H9 (cell line): ENCODE data around the gene KIAA1614. TPM values are rescaled to one million over a fixed set of nuclear protein-coding genes. Genes with fewer than 3 reads are reported as not detected.

Source experiments
- DNase-seq: peaks from one replicate; pipeline ENCODE4 v3.0.0-alpha.2; 2017
- H2AFZ ChIP-seq: one replicate; pipeline ENCODE4 v1.6.1; 2013; ENCODE audit warnings: mild to moderate bottlenecking, low read length, control low read depth, moderate library complexity
- H2AK5ac ChIP-seq: 2 replicates; pipeline ENCODE4 v1.6.1; 2013; ENCODE audit warnings: low read length, control low read depth, mixed read lengths; ENCODE audit not compliant: insufficient read length
- H2BK120ac ChIP-seq: one replicate; pipeline ENCODE4 v1.6.1; 2013; ENCODE audit warnings: low read depth, mild to moderate bottlenecking, low read length, control low read depth, inconsistent platforms; ENCODE audit not compliant: poor library complexity, severe bottlenecking
- H2BK12ac ChIP-seq: 2 replicates; pipeline ENCODE4 v1.6.1; 2013; ENCODE audit warnings: low read length, control low read depth, mixed read lengths, low read depth; ENCODE audit not compliant: insufficient read length
- H2BK15ac ChIP-seq: 2 replicates; pipeline ENCODE4 v1.6.1; 2013; ENCODE audit warnings: low read depth, low read length, control low read depth
- H2BK20ac ChIP-seq: one replicate; pipeline ENCODE4 v1.6.1; 2013; ENCODE audit warnings: low read depth, mild to moderate bottlenecking, low read length, control low read depth, inconsistent platforms; ENCODE audit not compliant: poor library complexity, severe bottlenecking
- H2BK5ac ChIP-seq: 2 replicates; pipeline ENCODE4 v1.6.1; 2013; ENCODE audit warnings: low read length, control low read depth, mixed read lengths; ENCODE audit not compliant: insufficient read length
- H3K14ac ChIP-seq: 2 replicates; pipeline ENCODE4 v1.6.1; 2013; ENCODE audit warnings: low read length, control low read depth; ENCODE audit not compliant: insufficient read depth
- H3K18ac ChIP-seq: 2 replicates; pipeline ENCODE4 v1.6.1; 2013; ENCODE audit warnings: low read depth, mild to moderate bottlenecking, mixed read lengths, low read length, control low read depth; ENCODE audit not compliant: insufficient read length
- H3K23ac ChIP-seq: 2 replicates; pipeline ENCODE4 v1.6.1; 2013; ENCODE audit warnings: low read length, control low read depth, mixed read lengths, low read depth; ENCODE audit not compliant: insufficient read length
- H3K23me2 ChIP-seq: 2 replicates; pipeline ENCODE4 v1.6.1; 2013; ENCODE audit warnings: low read depth, mild to moderate bottlenecking, mixed read lengths, low read length, control low read depth; ENCODE audit not compliant: insufficient read length, poor library complexity, severe bottlenecking
- H3K27ac ChIP-seq: 2 replicates; pipeline ENCODE4 v1.5.1; 2013; ENCODE audit warnings: low read length, control low read depth, mixed read lengths, low read depth; ENCODE audit not compliant: insufficient read length
- H3K27me3 ChIP-seq: 2 replicates; pipeline ENCODE4 v1.6.1; 2013; ENCODE audit warnings: low read length, control low read depth, inconsistent platforms; ENCODE audit not compliant: insufficient read depth
- H3K4ac ChIP-seq: 2 replicates; pipeline ENCODE4 v1.6.1; 2013; ENCODE audit warnings: low read depth, mild to moderate bottlenecking, control low read depth, inconsistent platforms, low read length, moderate library complexity
- H3K4me1 ChIP-seq: 2 replicates; pipeline ENCODE4 v1.6.1; 2013; ENCODE audit warnings: low read length, control low read depth, inconsistent platforms; ENCODE audit not compliant: insufficient read depth
- H3K4me2 ChIP-seq: 2 replicates; pipeline ENCODE4 v1.6.1; 2013; ENCODE audit warnings: low read length, control low read depth, mixed read lengths; ENCODE audit not compliant: insufficient read length, insufficient read depth
- H3K56ac ChIP-seq: 2 replicates; pipeline ENCODE4 v1.6.1; 2013; ENCODE audit warnings: low read depth, mild to moderate bottlenecking, mixed read lengths, low read length, control low read depth; ENCODE audit not compliant: insufficient read length
- H3K79me1 ChIP-seq: 2 replicates; pipeline ENCODE4 v1.6.1; 2013; ENCODE audit warnings: low read depth, mild to moderate bottlenecking, moderate library complexity, low read length, control low read depth, inconsistent platforms; ENCODE audit not compliant: insufficient read depth, poor library complexity, severe bottlenecking
- H3K79me2 ChIP-seq: 2 replicates; pipeline ENCODE4 v1.6.1; 2013; ENCODE audit warnings: low read length, control low read depth, inconsistent platforms; ENCODE audit not compliant: insufficient read depth
- H3K9ac ChIP-seq: 2 replicates; pipeline ENCODE4 v1.6.1; 2013; ENCODE audit warnings: low read length, control low read depth, mixed read lengths; ENCODE audit not compliant: insufficient read length; ENCODE audit errors: extremely low read depth
- H3K9me3 ChIP-seq: one replicate; pipeline ENCODE4 v1.6.1; 2013; ENCODE audit warnings: low read depth, low read length, inconsistent platforms; ENCODE audit not compliant: control insufficient read depth
- H3T11ph ChIP-seq: one replicate; pipeline ENCODE4 v1.6.1; 2013; ENCODE audit warnings: mild to moderate bottlenecking, low read length, control low read depth, inconsistent platforms
- H4K20me1 ChIP-seq: one replicate; pipeline ENCODE4 v1.6.1; 2013; ENCODE audit not compliant: control insufficient read depth, insufficient read length, insufficient read depth
- H4K5ac ChIP-seq: 2 replicates; pipeline ENCODE4 v1.6.1; 2013; ENCODE audit warnings: low read depth, mild to moderate bottlenecking, mixed read lengths, low read length, control low read depth; ENCODE audit not compliant: insufficient read length
- H4K8ac ChIP-seq: replicated peaks from 2 replicates; pipeline ENCODE4 v1.6.1; 2013; ENCODE audit warnings: low read length, control low read depth, mixed read lengths, low read depth; ENCODE audit not compliant: insufficient read length
- H4K91ac ChIP-seq: 2 replicates; pipeline ENCODE4 v1.6.1; 2013; ENCODE audit warnings: low read depth, mild to moderate bottlenecking, moderate library complexity, mixed read lengths, low read length, control low read depth; ENCODE audit not compliant: insufficient read length
- H3K27ac Mint-ChIP-seq, 3 experiments: 2 replicates in 2 of 3; 3 replicates in 1 of 3; pipeline ENCODE4 v1.8.0; 2020 to 2021; ENCODE audit warnings: mixed read lengths in 3 of 3, mild to moderate bottlenecking in 1 of 3, moderate library complexity in 1 of 3
- H3K27me3 Mint-ChIP-seq: 2 replicates; pipeline ENCODE4 v1.8.0; 2021; ENCODE audit warnings: low read depth, mild to moderate bottlenecking, moderate library complexity, mixed read lengths
- H3K36me3 Mint-ChIP-seq, 3 experiments: 2 replicates in 2 of 3; 3 replicates in 1 of 3; pipeline ENCODE4 v1.8.0; 2020 to 2021; ENCODE audit warnings: low read depth in 3 of 3, mixed read lengths in 3 of 3; ENCODE audit not compliant: insufficient read depth in 1 of 3
- H3K4me1 Mint-ChIP-seq, 2 experiments: 2 replicates each; pipeline ENCODE4 v1.8.0; 2020; ENCODE audit warnings: mixed read lengths in 2 of 2
- H3K4me3 Mint-ChIP-seq, 2 experiments: 2 replicates in 1 of 2; 3 replicates in 1 of 2; pipeline ENCODE4 v1.8.0; 2020 to 2021; ENCODE audit warnings: mild to moderate bottlenecking in 2 of 2, mixed read lengths in 2 of 2, moderate library complexity in 1 of 2
- H3K9me3 Mint-ChIP-seq, 2 experiments: 2 replicates in 1 of 2; 3 replicates in 1 of 2; pipeline ENCODE4 v1.8.0; 2020; ENCODE audit warnings: mild to moderate bottlenecking in 2 of 2, mixed read lengths in 2 of 2, moderate library complexity in 1 of 2
- CTCF ChIP-seq: fragments of 200-600 bp; sonication (generic); conservative IDR thresholded peaks from 3 replicates; pipeline ENCODE4 v1.8.0; 2021; ENCODE audit warnings: antibody characterized with exemption, mild to moderate bottlenecking
- WGBS: extraction: QIAGEN DNeasy Blood & Tissue Kit; methylation state at CpG from one replicate; pipeline ENCODE4 v1.1.7; 2013; ENCODE audit warnings: missing lambda C conversion rate, low lambda C conversion rate, mixed read lengths; ENCODE audit not compliant: insufficient read length; ENCODE audit errors: extremely low coverage; 5-methylcytosine and 5-hydroxymethylcytosine counted together
- total RNA-seq: library from RNA; stranded (reverse); gene quantifications from 2 replicates; pipeline ENCODE4 v1.2.1, GENCODE V29; 2021

The KIAA1614 gene
- total RNA-seq, 1 experiment from 2014 or later: 1.3 TPM

- H3K23ac ChIP-seq: no peak overlapping the region
- no peak overlapping the region for H4K5ac ChIP-seq
- WGBS: no CpG with 5 or more reads among the region's 15 CpGs
- no peak overlapping the region for H2BK20ac ChIP-seq
- Mint-ChIP-seq H3K36me3 (no peaks in the 10 kb centered on the region), H3K27me3 (peaks cover 26% of the 10 kb centered on the region), H3K9me3 (no peaks in the 10 kb centered on the region), H3K27ac (no peak overlapping the region), H3K4me1 (peaks cover 18 to 24% of the 10 kb centered on the region in 2 experiments), H3K4me3 (no peak overlapping the region)
- no peak for TF ChIP-seq CTCF
- H4K8ac ChIP-seq: no peak overlapping the region
- DNase-seq: peak; percentile 22
- no peaks in the 10 kb centered on the region; the same call in 1 of the 2 replicates for H3K4me1 ChIP-seq
- no peak overlapping the region for H2BK120ac ChIP-seq
- H2BK15ac ChIP-seq: no peak overlapping the region
- no peak overlapping the region for H2BK12ac ChIP-seq
- peaks cover 7% of the 10 kb centered on the region for H3K23me2 ChIP-seq
- H3K56ac ChIP-seq: no peak overlapping the region
- H3K27ac ChIP-seq: no peak overlapping the region
- no peak overlapping the region for H4K91ac ChIP-seq
- no peak overlapping the region for H3K4me2 ChIP-seq
- no peaks in the 10 kb centered on the region for H3K79me1 ChIP-seq
- no peak overlapping the region for H2AFZ ChIP-seq
- H3K27me3 ChIP-seq: no peaks in the 10 kb centered on the region
- no peak overlapping the region for H2BK5ac ChIP-seq
- H2AK5ac ChIP-seq: no peak overlapping the region
- no peak overlapping the region for H3K4ac ChIP-seq
- no peak overlapping the region for H3K14ac ChIP-seq
- no peaks in the 10 kb centered on the region for H4K20me1 ChIP-seq
- no peaks in the 10 kb centered on the region for H3K9me3 ChIP-seq
- H3K9ac ChIP-seq: no peak overlapping the region
- H3T11ph ChIP-seq: no peak overlapping the region
- no peak overlapping the region for H3K18ac ChIP-seq
- H3K79me2 ChIP-seq: no peaks in the 10 kb centered on the region
These were observed 4.5 kb upstream of the KIAA1614 start for GRCh38 chr1:180908074-180908765.
